NCI-H128 (cell line): ENCODE measurements around the gene GPR78.

Experiments used
- DNase-seq: peaks from one replicate; lab custom pipeline; 2025; ENCODE audit not compliant: unreplicated experiment; lab: John Stamatoyannopoulos, UW

Gene GPR78, protein sequence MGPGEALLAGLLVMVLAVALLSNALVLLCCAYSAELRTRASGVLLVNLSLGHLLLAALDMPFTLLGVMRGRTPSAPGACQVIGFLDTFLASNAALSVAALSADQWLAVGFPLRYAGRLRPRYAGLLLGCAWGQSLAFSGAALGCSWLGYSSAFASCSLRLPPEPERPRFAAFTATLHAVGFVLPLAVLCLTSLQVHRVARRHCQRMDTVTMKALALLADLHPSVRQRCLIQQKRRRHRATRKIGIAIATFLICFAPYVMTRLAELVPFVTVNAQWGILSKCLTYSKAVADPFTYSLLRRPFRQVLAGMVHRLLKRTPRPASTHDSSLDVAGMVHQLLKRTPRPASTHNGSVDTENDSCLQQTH

DNA sequence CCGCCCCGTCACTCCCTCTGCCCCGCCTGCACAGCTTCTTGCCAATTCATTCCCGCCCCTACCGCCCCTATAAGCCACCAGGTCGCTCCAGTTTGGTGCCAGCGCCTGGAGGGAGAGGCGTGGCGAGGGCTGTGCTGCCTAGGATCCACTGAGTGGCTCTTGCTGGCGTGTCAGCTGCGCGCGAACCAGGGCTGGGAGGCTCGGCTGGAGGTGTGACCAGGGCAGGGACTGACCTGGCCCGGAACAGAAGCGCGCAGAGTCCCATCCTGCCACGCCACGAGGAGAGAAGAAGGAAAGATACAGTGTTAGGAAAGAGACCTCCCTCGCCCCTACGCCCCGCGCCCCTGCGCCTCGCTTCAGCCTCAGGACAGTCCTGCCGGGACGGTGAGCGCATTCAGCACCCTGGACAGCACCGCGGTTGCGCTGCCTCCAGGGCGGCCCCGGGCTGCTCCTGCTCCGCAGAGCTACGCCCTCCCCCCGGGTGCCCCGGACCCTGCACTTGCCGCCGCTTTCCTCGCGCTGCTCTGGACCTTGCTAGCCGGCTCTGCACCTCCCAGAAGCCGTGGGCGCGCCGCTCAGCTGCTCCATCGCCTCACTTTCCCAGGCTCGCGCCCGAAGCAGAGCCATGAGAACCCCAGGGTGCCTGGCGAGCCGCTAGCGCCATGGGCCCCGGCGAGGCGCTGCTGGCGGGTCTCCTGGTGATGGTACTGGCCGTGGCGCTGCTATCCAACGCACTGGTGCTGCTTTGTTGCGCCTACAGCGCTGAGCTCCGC lies at the start of gene GPR78:
Gene GPR78 (plus strand): TSS at position 72 of the 773 bp plus-strand sequence. CDS start 591 bp downstream, at position 663.
- DNase-seq, result no peak

- DNase-seq, result no peak
Observed at GRCh38 chr4:8532245-8532781, 47.9 kb upstream of the GPR78 start.

- no peak for DNase-seq
Observed at GRCh38 chr4:8533274-8533865, 46.8 kb upstream of the GPR78 start.

DNA sequence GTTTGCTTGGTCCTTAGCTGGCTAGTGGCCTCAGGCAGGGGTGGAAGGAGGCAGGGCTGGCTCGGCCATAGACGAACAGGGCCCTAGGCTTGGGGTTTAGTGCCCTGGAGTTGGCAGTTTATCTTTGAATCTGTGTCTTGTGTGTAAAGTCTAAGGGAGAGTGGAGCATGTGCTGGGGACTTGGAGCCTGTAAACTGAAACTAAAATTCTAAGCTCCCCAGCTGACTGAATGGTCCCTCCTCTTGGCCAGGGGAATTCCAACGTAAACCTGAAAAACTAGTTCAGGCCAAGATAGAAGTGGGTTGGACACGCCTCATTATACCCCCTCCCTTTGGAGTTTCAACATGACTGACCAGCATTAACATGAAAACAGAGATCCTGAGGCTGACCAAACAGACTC lies 46.1 kb upstream of the GPR78 start:
- DNase-seq, result no peak

- no peak for DNase-seq
Observed at GRCh38 chr4:8534611-8535010, 45.6 kb upstream of the GPR78 start.

DNA sequence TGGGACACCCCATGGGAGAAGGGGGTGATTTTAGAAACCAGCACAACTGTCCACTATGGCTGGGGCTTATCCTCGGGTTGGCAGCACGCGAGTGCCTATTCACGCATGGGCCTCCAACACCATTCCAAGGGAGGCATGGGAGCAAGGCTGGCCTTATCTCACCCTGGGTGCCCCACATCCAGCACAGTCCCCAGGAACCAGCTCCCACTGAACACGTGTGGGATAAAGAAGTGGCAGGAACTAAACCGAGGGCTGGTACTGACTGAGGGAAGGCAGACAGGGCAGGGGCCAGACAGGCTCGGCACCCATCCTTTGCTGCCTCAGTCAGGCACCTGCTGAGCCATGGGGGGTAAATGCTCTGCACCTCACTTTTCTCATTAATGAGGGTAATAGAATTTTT lies 43.7 kb upstream of the GPR78 start:
- DNase-seq, result no peak

- DNase-seq, result no peak
Observed at GRCh38 chr4:8537041-8537461, 43.1 kb upstream of the GPR78 start.

GRCh38 chr4:8538076-8538702 lies 42.0 kb upstream of the GPR78 start:
- no peak for DNase-seq

DNA sequence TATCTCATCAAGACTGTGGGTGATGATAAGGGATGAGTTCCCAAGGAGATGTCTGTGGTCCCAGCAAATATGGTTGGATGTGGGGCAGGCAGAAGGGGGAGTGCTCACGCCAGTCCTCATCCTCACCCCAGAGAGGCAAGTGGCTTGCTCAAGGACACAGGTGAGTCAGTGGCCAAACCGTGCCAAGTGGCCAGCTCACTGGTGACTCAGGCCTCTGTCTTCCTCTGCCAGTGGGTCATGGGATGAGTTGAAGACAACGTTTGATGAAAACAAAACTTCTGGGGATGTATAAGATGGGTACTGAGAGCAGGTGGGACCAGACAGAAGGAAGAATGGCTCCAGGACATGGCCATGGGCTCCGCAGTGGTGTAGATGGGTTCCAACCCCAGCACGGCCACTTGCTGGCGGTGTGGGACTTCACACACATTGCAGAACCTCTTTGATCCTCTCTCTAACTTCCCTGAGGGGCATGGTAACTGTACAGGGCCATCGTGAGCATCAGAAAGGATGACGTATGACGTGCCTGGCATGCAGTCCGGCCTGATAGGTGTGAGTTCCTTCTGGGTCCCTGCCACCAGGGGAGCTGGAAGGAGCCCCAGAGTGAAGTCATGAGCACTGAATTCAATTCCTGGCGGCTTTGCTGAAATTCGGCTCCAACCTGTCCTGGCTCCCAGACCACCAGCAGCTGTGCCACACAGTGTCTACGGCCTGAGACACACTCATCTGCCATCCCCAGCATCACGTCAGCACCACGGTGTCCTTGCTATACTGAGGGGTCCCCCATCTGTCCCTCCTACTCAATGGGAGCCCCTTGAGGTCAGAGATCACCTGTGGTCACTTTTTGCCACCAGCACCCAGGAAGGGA lies 41.3 kb upstream of the GPR78 start:
- no peak for DNase-seq

GRCh38 chr4:8539661-8540060 lies 40.5 kb upstream of the GPR78 start:
- no peak for DNase-seq

GRCh38 chr4:8540072-8540471 lies 40.1 kb upstream of the GPR78 start:
- DNase-seq, result no peak

- no peak for DNase-seq
Observed at GRCh38 chr4:8540586-8540985, 39.6 kb upstream of the GPR78 start.

DNA sequence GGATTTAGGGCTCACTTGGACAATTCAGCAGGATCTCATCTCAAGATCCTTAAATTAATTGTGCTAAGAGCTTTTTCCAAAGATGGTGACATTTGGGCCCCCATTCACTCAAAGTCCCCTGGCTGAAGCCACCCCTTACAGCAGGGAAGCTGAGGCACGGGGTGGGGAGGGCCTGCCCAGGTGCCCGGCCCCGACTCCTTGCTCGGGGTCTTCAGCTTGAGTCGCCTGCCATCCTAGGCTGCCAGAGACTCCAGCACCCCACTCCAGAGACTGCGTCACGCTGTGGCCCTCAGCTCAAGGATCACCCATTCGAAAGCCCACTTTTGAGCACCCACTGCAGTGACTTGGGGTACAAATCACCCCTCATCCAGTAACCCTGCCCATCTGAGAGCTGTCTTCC lies 39.2 kb upstream of the GPR78 start:
- no peak for DNase-seq

DNA sequence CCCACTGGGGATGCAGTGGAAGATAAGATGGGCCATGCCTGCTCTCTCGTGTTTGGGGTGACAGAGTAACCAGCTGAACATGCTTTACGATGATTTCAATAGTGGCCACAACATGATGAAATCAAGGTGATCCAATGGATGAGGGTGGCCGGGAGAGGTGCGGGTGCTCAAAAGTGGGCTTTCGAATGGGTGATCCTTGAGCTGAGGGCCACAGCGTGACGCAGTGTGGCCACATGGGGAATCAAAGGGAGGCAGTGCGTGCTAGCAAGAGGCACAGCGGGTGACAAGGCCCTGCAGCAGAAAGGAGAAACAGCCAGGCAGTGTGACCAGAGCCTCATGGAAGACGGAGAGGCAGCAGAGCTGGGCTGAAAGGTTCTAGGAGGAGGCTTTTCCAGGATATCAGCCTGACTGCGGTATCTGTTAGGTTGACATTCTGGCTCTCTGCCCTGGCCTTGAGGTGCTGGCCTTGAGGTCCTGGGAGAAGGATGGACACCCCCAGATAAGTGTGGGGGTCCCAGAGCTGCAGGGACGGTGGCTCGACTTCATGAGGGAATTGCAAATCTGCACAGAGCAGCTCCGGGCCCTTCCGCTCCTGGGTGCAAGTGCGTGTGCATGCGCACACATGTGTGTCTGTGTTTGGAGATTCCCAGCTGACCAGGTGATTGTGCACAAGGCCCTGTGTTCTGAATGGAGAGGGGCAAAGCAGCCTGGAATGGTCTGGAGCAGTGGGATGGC lies 38.0 kb upstream of the GPR78 start:
- no peak for DNase-seq

- no peak for DNase-seq
Observed at GRCh38 chr4:8542776-8543525, 37.2 kb upstream of the GPR78 start.

GRCh38 chr4:8543623-8544022 lies 36.6 kb upstream of the GPR78 start:
- DNase-seq, result no peak

DNA sequence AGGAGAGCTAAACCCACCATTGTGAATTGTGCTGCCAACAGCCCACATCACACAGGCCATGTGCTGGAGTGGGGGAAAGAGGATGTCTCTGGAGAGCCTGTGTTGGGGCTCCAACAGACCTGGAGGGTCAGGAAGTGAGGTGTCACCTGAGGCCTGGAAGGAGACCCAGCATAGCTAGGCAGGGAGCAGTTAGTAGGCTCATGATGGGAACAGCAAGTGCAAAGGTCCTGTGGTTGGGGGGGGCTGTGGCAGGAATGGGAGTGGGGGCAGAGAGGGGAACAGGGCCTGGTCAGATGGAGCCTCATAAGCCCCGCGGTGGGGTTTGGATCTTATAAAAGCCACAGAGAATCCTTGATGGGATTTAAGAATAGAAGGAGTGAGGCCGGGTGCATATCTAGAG lies 35.9 kb upstream of the GPR78 start:
- no peak for DNase-seq

GRCh38 chr4:8544741-8545438 lies 35.3 kb upstream of the GPR78 start:
- no peak for DNase-seq

DNA sequence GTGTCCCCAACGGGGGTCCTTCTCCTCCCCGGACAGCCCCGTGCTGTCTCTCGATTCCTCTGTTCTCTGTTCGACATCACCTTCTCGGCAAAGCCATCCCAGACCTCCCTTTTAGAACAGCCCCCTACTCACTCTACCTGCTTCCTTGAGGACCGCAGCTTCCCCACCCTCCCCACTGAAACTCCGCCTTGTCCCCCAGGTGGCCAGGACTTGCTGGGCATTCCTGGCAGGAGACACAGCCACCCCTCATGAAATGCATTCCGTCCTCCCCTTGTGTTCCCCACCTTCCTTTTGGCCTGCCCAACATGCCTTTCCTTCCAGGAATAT lies 34.8 kb upstream of the GPR78 start:
- DNase-seq, result no peak
